HG03571 (cell line): ENCODE results near the gene NAA11.

ENCODE experiments used
- ATAC-seq: cut with Tn5 transposase; IDR thresholded peaks from one replicate; pipeline ENCODE4 v1.9.1; 2021; ENCODE audit not compliant: unreplicated experiment

The NAA11 gene

GRCh38 chr4:79325864-79326328 is at the start of gene NAA11:
Gene NAA11, minus strand, starts transcription at chr4:79326061. Its CDS starts 184 bp downstream, at chr4:79325877.
- no peak for ATAC-seq

GRCh38 chr4:79370026-79370425 is 44.2 kb upstream of the NAA11 start:
- no peak for ATAC-seq

- ATAC-seq, result no peak
Observed at GRCh38 chr4:79367096-79367495, 41.2 kb upstream of the NAA11 start.

GRCh38 chr4:79366422-79366821 is 40.6 kb upstream of the NAA11 start:
- ATAC-seq, result no peak

- no peak for ATAC-seq
Observed at GRCh38 chr4:79364061-79364460, 38.2 kb upstream of the NAA11 start.

GRCh38 chr4:79362626-79363025 is 36.8 kb upstream of the NAA11 start:
- no peak for ATAC-seq

- no peak for ATAC-seq
Observed at GRCh38 chr4:79360006-79360405, 34.1 kb upstream of the NAA11 start.

- no peak for ATAC-seq
Observed at GRCh38 chr4:79358438-79358837, 32.6 kb upstream of the NAA11 start.

- ATAC-seq, result no peak
Observed at GRCh38 chr4:79357365-79357764, 31.5 kb upstream of the NAA11 start.

- ATAC-seq, result no peak
Observed at GRCh38 chr4:79353075-79353474, 27.2 kb upstream of the NAA11 start.

- ATAC-seq, result no peak
Observed at GRCh38 chr4:79348405-79348804, 22.5 kb upstream of the NAA11 start.

- no peak for ATAC-seq
Observed at GRCh38 chr4:79341893-79342653, 16.2 kb upstream of the NAA11 start.

GRCh38 chr4:79340568-79340967 is 14.7 kb upstream of the NAA11 start:
- no peak for ATAC-seq

- no peak for ATAC-seq
Observed at GRCh38 chr4:79338148-79338547, 12.3 kb upstream of the NAA11 start.

GRCh38 chr4:79334783-79335182 is 8.9 kb upstream of the NAA11 start:
- no peak for ATAC-seq

GRCh38 chr4:79334341-79334740 is 8.5 kb upstream of the NAA11 start:
- ATAC-seq, result no peak

GRCh38 chr4:79331126-79331876 is 5.4 kb upstream of the NAA11 start:
- no peak for ATAC-seq

- ATAC-seq, result no peak
Observed at GRCh38 chr4:79330720-79331119, 4.9 kb upstream of the NAA11 start.

- no peak for ATAC-seq
Observed at GRCh38 chr4:79325436-79325835, 425 bp downstream of the NAA11 start.

- ATAC-seq, result no peak
Observed at GRCh38 chr4:79319975-79320374, 5.9 kb downstream of the NAA11 start.

- ATAC-seq, result no peak
Observed at GRCh38 chr4:79317711-79318110, 8.2 kb downstream of the NAA11 start.

GRCh38 chr4:79315891-79316290 is 10.0 kb downstream of the NAA11 start:
- no peak for ATAC-seq
